CD1c-positive myeloid dendritic cell (primary cell): ENCODE data around the gene AGRN.
"Not testable (repeated sequence)": the region's sequence is repeated elsewhere in the genome, so short reads cannot be mapped to it uniquely, and the experiment has no call there.

Experiments
- DNase-seq: peaks from one replicate; pipeline ENCODE4 v3.0.0-alpha.2; 2016; ENCODE audit errors: extremely low spot score

AGRN gene

DNA sequence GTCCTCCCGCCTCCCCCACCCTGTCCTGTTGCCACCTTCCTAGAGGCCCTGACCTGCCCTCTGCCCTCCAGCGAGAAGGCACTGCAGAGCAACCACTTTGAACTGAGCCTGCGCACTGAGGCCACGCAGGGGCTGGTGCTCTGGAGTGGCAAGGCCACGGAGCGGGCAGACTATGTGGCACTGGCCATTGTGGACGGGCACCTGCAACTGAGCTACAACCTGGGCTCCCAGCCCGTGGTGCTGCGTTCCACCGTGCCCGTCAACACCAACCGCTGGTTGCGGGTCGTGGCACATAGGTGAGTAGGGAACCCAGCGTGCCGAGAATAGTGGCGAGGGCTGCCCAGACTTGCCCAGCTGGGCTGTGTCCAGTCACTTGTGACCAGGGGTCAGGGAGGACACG lies 33.8 kb downstream of the AGRN start:
- no peak for DNase-seq

DNA sequence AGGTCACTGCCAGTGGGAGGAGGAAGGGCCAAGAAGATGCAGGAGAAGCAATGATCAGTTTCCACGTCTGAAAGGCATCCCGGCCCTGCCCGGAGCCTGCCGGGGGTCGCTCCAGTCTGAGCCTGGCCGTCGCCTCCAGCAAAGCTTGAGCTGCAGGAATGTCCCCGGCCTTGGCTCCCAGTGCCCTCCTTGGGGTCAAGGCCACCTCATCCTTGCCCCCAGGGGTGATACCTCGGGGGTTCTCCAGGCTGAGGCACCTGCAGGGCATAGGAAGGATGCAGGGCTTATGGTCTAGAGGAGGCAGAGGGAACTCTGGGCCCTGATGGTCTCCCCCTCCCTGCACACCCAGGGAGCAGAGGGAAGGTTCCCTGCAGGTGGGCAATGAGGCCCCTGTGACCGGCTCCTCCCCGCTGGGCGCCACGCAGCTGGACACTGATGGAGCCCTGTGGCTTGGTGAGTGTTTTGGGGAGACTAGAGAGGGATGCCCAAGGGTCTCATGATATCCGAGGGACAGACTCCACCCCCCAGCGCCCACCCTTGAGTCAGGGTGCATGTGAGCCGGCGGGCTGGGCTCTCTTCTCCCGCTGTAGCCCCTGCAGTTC lies 34.3 kb downstream of the AGRN start:
- DNase-seq, result no peak

DNA sequence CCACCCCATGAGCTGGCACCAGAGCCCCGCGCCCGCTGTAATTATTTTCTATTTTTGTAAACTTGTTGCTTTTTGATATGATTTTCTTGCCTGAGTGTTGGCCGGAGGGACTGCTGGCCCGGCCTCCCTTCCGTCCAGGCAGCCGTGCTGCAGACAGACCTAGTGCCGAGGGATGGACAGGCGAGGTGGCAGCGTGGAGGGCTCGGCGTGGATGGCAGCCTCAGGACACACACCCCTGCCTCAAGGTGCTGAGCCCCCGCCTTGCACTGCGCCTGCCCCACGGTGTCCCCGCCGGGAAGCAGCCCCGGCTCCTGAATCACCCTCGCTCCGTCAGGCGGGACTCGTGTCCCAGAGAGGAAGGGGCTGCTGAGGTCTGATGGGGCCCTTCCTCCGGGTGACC lies 35.1 kb downstream of the AGRN start:
- no peak for DNase-seq

DNA sequence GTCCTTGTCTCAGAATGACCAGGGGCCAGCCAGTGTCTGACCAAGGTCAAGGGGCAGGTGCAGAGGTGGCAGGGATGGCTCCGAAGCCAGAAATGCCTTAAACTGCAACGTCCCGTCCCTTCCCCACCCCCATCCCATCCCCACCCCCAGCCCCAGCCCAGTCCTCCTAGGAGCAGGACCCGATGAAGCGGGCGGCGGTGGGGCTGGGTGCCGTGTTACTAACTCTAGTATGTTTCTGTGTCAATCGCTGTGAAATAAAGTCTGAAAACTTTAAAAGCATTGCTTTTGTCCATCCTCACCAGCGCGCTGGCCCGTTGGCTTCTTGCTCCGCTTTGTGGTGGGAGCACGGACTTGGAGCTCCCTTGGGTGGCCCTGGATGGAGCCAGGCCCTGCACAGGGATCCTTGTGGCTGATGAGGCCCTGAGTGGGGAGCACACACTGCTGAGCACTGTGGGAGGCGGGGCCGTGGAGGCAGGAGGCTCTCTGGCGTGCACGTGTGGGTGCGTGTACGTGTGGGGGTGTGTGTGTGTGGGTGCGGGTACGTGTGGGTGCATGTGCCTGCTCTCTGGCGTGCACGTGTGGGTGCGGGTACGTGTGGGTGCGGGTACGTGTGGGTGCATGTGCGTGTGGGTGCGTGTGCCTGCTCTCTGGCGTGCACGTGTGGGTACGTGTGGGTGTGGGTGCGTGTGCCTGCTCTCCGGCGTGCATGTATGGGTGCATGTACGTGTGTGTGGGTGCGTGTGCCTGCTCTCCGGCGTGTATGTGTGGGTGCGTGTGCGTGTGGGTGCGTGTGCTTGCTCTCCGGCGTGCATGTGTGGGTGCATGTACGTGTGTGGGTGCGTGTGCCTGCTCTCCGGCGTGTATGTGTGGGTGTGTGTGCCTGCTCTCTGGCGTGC lies 36.2 kb downstream of the AGRN start:
- DNase-seq, result no peak

DNA sequence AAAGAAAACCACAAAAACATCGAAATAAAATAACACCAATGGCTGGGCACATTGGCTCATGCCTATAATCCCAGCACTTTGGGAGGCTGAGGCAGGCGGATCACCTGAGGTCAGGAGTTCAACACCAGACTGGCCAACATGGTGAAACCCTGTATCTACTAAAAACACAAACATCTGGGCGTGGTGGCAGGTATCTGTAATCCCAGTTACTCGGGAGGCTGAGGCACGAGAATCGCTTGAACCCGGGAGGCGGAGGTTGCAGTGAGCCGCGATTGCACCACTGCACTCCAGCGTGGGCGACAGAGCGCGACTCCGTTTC lies 37.8 kb downstream of the AGRN start:
- DNase-seq, result not testable (repeated sequence)

DNA sequence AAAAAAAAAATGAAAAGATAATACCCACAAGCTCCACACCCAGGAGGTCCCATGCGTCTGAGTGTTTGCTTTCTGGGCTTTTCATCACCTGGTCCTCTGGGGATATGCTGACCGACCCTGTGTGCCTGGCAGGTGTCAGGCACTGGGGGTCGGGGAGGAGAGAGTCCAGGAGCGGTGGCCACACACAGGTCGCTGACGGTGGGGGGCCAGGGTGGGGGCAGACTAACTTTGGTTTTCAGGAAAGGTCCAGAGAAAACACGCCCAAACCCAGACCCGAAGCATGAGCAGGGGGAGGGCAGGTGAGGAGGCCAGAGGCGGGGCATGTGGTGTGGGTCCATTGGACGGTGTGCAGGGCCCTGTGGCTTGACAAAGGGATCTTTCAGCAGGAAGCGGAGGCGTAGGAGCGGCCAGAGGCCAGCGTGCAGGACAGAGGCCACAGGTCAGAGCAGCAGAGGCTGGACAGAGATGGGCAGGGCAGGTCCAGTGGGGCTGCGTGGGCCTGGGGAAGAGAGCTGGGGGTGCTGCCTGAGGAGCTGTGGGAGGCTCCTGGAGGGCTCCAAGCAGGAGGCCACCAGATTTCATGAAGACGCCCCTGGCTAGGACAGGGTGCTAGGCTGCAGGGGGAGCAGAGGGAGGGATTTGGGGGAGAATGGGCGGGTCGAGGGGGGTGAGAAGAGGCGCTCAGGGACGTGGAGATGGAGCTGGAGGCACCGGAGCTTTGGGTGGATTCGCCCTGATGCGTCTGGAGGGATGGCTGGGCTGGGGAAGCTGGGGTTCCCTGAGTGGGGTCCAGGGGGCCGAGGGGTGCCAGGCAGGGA lies 38.4 kb downstream of the AGRN start:
- DNase-seq, result no peak

DNA sequence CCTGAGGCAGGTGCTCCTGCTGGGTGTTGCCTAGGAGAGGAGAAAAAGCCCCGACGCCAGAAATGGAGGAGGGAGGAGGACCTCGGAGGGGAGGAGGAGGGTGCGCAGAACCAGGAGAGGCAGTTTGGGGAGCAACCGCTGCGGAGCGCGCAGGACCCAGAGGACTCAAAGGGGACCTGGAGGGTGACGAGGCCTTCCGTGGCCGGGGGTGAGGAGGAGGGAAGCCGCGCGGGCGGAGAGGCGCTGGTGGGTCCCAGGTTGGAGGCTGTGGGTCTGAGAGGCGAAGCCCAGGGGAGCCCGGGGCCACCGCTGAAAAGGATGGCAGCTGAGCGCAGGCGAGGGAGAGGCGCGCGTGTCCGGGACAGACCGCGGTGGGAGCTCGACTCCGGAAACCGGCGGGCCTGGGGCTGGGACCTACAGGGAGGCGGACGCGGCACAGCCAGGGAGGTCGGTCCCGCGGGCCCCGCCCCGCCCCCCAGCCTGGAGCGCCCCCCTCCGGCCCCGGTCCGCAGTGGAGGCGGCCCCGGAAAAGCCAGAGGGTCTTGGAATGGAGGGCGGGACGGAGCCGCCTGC lies 39.1 kb downstream of the AGRN start:
- DNase-seq, result peak; percentile 29

DNA sequence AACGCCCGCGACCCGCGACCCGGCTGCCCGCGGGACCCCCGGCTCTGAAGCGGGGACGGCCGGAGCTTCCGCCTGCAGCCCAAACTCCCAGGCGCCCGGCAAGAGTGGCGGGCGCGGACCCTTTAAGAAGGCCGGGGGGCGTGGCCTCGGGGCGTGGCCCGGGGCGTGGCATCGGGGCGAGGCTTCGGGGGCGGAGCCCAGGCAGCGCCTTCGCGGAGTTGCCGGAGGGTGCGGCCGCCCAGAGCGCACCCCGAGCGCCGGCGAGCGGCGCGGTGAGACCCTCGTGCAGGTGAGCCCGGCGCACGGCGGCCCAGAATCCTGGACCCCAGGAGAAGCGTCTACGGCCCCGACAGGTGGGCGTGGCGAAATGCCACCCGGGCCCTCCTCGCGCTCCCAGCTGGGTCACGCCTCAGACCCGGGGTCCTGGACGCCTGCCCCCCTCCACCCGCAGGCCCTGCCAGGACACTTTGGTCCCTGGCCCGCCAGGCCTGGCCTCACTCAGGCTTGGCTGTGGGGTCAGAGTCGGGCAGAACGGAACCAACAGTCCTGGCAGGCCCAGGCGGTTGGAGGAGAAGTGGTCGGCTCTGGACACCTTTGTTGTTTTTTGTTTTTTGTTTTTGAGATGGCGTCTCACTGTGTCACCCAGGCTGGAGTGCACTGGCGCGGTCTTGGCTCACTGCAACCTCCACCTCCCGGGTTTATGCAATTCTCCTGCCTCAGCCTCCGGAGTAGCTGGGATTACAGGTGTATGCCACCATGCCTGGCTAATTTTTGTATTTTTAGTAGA lies 39.8 kb downstream of the AGRN start:
- peak; percentile 94 for DNase-seq

DNA sequence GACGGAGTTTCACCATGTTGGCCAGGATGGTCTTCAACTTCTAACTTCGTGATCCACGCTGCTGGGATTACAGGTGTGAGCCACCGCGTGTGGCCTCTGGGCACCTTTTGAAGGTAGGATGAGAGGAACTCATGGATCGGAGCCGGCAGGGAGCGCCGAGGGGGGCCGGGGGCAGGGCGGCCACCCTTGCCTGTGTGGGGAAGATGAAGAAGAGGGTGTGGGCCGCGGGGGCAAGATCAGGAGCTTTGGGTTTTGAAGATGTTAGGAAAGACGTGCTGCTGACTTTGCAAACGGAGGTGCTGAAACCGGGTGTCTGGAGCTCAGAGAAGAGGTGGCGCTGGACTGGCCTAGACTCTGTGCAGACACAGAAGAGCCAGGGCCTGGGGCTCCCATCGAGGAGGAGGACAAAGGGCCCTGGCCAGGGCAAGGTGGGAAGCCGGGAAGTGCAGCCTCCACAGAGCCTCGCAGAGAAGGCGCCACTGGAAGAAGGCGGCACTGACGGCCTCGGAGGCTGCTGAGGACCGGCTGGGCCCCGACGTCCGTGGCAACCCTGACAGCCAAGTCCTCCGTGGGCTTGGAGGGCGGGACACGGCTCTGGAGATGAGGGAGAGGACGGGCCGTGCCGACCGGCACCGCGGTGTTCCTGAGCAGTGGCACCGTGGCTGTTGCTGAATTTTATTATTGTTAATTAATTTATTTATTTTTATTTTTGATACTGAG lies 40.5 kb downstream of the AGRN start:
- DNase-seq, result no peak

DNA sequence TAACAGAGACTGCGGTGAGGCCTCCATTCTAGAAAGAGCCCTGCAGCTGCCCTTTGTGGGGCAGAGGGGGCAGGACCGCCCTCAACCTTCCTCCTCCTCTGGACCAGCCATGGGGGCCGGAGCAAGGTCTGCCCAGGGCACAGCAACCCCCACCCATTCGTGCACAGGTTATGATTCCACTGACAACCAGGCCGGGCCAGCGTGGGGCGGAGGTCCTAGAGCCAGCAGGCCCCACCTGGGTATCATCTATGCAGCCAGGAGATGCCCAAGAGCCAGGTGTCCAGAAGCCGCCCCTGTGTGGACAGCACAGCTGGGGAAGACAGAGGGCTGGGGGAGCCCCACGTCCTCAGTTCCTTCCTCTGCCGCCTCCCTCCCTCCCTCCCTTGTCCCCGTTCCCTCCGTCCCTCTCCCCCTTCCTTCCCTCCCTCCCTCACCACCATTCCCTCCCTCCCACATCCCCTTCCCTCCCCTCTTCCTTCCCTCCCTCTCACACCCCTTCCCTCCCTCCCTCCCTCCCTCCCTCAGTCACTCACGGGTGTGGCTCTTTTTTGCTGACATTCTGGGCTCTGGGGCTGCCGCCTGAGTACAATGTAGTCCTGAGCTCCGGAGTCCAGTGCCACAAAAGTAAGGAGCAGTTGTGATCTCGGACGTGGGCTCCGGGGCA lies 41.9 kb downstream of the AGRN start:
- DNase-seq, result no peak

DNA sequence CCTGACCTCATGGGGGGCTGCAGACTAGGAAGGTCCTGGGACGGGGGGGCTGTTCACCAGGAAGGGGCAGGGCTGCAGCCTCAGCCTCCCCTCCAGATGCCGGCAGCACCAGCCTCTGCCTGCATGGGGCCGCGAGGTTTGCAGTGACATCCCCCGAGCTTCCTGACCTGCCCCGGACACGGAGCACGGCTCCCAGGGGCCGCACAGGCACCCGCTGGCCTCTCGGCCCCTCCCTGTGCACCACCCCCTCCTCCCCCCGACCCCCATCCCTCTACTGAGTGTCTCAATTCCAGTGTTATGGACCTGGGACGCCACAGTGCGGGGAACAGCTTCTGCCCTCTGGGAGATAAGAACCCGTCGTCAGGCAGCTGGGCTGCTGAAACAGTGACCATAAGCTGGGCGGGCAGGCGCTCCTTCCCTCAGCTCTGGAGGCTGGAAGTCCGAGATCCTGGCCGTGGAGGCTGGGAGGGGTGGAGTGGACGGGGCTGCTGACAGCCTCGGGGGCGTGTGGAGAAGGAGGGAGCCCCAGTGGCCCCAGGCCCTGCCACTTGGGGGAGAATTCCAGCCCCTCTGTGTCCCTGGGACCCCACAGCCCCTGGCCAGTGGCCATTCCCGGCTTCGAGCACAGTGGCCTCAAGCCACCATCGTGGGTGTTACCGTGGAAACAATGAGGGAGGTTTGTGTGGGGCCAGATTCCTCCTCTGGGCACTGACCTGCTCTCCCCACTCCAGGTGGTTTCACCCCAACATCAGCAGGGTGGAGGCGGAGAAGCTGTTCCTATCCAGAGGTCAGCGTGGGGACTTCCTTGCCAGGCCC lies 42.6 kb downstream of the AGRN start:
- no peak for DNase-seq

DNA sequence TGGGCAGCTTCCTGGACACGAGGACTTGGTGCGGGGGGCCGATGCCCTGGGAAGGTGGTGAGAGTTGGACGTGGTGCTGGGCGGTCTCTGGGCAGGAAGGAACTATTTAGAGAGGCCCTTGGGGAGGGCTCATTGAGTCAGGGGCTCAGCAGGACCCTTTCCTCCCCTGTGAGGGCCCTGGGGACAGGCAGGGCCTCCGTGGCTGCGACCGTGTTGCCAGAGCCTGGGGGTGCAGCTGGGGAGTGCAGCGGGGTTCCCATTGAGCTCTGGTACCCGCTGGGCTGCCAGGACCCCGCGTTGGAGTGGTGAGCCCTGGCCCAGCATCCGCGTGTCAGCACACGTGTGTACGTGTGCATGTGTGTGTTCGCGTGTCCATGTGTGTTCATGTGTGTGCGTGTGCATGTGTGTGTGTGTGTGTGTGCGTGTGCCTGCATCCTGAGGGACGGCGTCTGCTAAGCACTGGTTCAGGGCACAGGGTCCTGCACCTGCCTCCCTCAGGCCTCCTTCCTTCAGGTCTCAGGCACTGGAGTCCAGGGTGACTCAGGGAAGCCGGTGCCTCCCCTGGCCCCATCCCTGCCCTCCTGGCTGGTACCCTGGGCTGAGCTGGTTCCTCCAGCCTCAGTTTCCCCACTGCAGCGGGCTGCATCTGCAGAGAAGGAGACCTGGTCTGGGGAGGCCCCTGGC lies 43.5 kb downstream of the AGRN start:
- no peak for DNase-seq

DNA sequence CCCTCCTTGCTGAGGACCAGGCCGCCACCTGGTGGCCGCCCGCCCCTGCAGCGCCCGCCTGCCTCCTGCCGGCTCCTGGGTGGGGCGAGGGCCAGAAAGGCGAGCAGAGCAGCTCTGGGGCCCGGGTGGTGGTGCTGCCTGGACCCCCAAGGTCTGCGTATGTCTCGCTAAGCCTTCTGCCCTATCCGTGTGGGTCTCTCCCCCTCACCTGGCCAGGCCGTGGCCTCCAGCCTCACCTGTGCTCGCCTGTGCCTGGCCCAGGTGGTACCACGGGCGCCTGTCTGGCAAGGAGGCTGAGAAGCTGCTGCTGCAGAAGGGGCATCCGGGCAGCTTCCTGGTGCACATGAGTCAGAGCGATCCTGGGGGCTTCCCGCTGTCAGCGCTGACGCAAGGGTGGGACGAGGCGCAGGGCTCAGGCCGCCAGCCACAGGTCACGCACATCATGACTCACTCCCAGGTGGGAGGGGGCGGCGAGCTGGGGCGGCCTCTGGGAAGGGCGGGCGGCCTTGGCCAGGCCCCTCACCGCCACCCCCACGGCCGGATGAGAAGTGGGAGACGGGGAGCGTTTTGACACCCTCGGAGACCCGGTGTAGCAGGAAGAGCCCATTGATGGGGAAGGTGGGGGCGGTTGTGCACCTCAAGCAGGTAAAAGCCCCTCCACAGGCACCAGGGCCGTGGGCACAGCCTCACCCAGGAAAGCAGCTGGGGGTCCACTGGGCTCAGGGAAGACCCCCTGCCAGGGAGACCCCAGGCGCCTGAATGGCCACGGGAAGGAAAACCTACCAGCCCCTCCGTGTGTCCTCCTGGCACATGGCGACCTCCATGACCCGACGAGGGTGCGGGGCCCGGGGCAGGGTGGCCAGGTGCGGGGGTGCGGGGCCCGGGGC lies 44.3 kb downstream of the AGRN start:
- DNase-seq, result peak; percentile 88

DNA sequence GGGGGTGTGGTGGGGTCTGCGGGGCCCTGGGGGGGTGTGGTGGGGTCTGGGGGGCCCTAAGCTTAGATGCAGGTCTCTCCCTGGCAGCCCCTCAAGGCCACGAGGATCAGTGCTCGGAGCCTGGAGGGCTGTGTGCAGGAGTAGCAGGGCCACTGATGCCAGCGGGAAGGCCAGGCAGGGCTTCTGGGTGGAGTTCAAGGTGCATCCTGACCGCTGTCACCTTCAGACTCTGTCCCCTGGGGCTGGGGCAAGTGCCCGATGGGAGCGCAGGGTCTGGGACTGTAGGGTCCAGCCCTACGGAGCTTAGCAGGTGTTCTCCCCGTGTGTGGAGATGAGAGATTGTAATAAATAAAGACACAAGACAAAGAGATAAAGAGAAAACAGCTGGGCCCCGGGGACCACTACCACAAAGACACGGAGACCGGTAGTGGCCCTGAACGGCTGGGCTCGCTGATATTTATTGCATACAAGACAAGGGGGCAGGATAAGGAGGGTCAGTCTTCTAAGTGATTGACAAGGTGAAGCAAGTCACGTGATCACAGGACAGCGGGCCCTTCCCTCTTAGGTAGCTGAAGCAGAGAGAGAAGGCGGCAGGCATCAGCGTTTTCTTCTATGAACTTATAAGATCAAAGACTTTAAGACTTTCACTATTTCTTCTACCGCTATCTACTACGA lies 45.5 kb downstream of the AGRN start:
- DNase-seq, result no peak

DNA sequence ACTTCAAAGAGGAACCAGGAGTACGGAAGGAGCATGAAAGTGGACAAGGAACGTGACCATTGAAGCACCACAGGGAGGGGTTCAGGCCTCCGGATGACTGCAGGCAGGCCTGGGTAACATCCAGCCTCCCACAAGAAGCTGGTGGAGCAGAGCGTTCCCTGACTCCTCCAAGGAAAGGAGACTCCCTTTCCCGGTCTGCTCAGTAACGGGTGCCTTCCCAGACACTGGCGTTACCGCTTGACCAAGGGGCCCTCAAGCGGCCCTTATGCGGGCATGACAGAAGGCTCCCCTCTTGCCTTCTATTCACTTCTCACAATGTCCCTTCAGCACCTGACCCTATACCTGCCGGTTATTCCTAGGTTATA lies 46.0 kb downstream of the AGRN start:
- peak; percentile 18 for DNase-seq

DNA sequence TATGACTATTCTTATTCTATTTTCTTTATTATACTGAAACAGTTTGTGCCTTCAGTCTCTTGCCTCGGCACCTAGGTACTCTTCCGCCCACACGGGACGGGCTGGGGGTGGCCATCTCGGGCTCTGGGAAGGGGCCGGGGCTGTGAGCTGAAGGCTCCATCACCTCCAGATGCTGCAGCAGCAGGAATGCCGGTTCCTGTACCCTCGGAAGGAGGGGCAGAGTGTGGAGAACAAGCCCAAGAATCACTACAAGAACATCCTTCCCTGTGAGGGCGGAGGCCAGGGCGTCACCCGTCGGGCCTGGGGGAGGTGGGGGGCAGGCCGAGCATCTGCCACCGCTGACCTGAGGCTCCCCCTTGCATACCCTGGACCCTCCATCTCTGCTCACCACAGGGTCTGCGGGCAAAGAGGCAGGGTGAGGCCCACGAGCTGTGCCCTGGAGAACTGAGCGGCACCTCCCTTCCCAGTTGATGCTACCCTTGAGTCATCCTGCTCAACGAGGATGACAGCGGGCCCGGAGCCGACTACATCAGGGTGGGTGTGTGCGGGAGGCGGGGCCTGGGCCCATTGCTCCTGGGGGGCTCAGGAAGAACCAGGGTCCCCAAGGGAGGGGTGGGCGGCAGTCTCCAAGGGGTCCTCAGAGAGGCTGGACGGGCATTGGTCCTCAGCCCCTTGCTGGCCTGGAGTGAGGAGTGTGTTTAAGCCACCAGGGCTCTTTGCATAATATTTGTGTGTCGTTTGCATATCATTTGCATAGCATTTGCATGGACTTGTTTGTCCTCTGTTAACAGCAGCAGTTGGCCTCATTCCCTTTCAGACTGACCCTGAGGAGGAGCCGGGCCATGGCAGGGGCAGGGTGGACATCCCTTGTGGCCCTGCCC lies 46.7 kb downstream of the AGRN start:
- peak; percentile 16 for DNase-seq
